ENCODE measurements around the gene TAOK1. TPM values are rescaled to one million over a fixed set of nuclear protein-coding genes. Genes with fewer than 3 reads are reported as not detected.

The TAOK1 gene
- total and polyA plus RNA-seq, 2 donors (not counting 1 experiment from before 2014, with no cell fraction given) = 9.8 to 80.7 TPM

DNA sequence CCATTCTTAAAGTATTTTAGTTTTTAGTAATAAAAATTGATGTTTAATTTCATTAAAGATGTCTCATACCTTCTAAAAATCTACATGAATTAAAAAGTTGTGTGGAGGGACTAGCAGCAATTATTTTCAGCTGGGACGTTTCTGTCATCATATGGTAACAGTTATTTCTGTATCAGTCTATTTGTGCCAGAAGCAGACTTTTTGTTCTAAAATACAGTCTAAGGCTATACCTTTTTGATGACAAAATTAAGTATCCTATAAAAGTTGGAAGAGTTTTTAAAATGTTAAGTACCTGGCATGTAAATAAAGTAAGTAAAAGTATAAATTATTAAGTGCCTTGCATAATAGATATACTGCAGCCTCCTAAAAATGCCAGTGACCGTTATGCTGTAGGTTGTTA lies 5.9 kb downstream of the TAOK1 start:
- no peak overlapping the region for H3K27ac ChIP-seq (ENCODE audit: low read length in 2 of 2)
- no peak overlapping the region for H2AFZ ChIP-seq (ENCODE audit: insufficient read depth, low read depth, low read length, poor library complexity, severe bottlenecking)
- Mint-ChIP-seq H3K9me3 (ENCODE audit: insufficient read depth) (no peaks in the 10 kb centered on the region), H3K27me3 (no peaks in the 10 kb centered on the region), H3K27ac (no peak overlapping the region), H3K4me3 (no peak overlapping the region), H3K4me1 (peaks cover 35% of the 10 kb centered on the region)
- no peak for TF ChIP-seq EZH2 (IDR thresholded peaks at IDR 0.05; ENCODE audit: borderline replicate concordance, insufficient read depth, low read depth, low read length, poor library complexity, severe bottlenecking)
- TF ChIP-seq, protein P1, sequence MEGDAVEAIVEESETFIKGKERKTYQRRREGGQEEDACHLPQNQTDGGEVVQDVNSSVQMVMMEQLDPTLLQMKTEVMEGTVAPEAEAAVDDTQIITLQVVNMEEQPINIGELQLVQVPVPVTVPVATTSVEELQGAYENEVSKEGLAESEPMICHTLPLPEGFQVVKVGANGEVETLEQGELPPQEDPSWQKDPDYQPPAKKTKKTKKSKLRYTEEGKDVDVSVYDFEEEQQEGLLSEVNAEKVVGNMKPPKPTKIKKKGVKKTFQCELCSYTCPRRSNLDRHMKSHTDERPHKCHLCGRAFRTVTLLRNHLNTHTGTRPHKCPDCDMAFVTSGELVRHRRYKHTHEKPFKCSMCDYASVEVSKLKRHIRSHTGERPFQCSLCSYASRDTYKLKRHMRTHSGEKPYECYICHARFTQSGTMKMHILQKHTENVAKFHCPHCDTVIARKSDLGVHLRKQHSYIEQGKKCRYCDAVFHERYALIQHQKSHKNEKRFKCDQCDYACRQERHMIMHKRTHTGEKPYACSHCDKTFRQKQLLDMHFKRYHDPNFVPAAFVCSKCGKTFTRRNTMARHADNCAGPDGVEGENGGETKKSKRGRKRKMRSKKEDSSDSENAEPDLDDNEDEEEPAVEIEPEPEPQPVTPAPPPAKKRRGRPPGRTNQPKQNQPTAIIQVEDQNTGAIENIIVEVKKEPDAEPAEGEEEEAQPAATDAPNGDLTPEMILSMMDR (IDR thresholded peaks at IDR 0.05) = no peak
- no peak overlapping the region for H3K9ac ChIP-seq (ENCODE audit: low read length)
- POLR2A ChIA-PET = interaction anchor here (0.6 kb wide), 1 partner anchor 12 kb away, joined by 3 read pairs; no protein-coding TSS in a partner anchor
- peaks cover 39% of the 10 kb centered on the region for H4K20me1 ChIP-seq (ENCODE audit: control insufficient read depth, insufficient read depth, low read length, poor library complexity, severe bottlenecking)
- H3K79me2 ChIP-seq (ENCODE audit: control insufficient read depth, insufficient read depth, low read length) = peaks cover 97% of the 10 kb centered on the region
- CTCF ChIA-PET = interaction anchor here (0.6 to 1.1 kb wide), 2 partner anchors 26 to 105 kb away, joined by 3 to 5 read pairs; no protein-coding TSS in a partner anchor
- DNase-seq (no peak), ATAC-seq (ENCODE audit: low read depth) (no peak)
- H3K27me3 ChIP-seq (replicated peaks in 1 of 4; ENCODE audit: control extremely low read depth in 1 of 4, control insufficient read depth in 3 of 4, insufficient read depth in 4 of 4, low read length in 3 of 4) = no peaks in the 10 kb centered on the region
- H3K4me1 ChIP-seq (ENCODE audit: control insufficient read depth in 2 of 2, insufficient read depth in 2 of 2, low read length in 2 of 2) = peaks cover 12 to 24% of the 10 kb centered on the region in 2 donors
- intact Hi-C loops (cut with micrococcal nuclease) = no loop called here
- peaks cover 3 to 11% of the 10 kb centered on the region in 2 experiments for H3K36me3 ChIP-seq (replicated peaks in 1 of 2; ENCODE audit: control extremely low read depth in 1 of 2, control insufficient read depth in 1 of 2, extremely low read depth in 1 of 2, insufficient read depth in 2 of 2, low read length in 1 of 2)
- no peak overlapping the region for H3K4me2 ChIP-seq (replicated peaks; ENCODE audit: low read depth, low read length, poor library complexity, severe bottlenecking)
- WGBS (ENCODE audit: insufficient coverage) = no CpG with 5 or more reads among the region's 2 CpGs
- no peaks in the 10 kb centered on the region for H3K9me3 ChIP-seq (ENCODE audit: control extremely low read depth in 1 of 3, control insufficient read depth in 2 of 3, insufficient read depth in 1 of 3, low read length in 2 of 3)
- no peak overlapping the region for H3K4me3 ChIP-seq (ENCODE audit: control extremely low read depth in 1 of 5, extremely low read depth in 1 of 5, insufficient read depth in 1 of 5, low read depth in 2 of 5, low read length in 4 of 5)

DNA sequence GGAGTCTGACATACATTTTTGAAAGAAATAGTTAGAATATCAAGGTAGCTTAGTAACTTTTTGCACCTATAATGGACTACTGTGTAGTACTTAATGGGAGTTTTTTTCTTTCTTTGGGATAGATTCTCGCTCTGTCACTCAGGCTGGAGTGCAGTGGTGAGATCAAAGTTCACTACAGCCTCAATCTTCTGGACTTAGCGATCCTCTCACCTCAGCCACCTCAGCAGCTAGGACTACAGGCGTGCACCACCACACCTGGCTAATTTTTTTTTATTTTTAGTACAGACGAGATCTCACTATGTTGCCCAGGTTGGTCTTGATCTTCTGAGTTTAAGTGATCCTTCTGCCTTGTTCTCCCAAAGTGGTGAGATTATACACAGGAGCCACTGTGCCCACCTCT lies 9.5 kb downstream of the TAOK1 start:
- Histone ChIP-seq H3K79me2 (ENCODE audit: control insufficient read depth, insufficient read depth, low read length) (peaks cover 97% of the 10 kb centered on the region), H3K27me3 (replicated peaks in 1 of 4; ENCODE audit: control extremely low read depth in 1 of 4, control insufficient read depth in 3 of 4, insufficient read depth in 4 of 4, low read length in 3 of 4) (no peaks in the 10 kb centered on the region), H3K9me3 (ENCODE audit: control extremely low read depth in 1 of 3, control insufficient read depth in 2 of 3, insufficient read depth in 1 of 3, low read length in 2 of 3) (no peaks in the 10 kb centered on the region), H3K27ac (ENCODE audit: low read length in 2 of 2) (no peak overlapping the region), H3K4me2 (replicated peaks; ENCODE audit: low read depth, low read length, poor library complexity, severe bottlenecking) (no peak overlapping the region), H3K9ac (ENCODE audit: low read length) (no peak overlapping the region), H3K36me3 (replicated peaks in 1 of 2; ENCODE audit: control extremely low read depth in 1 of 2, control insufficient read depth in 1 of 2, extremely low read depth in 1 of 2, insufficient read depth in 2 of 2, low read length in 1 of 2) (peaks cover 3 to 16% of the 10 kb centered on the region in 2 experiments), H3K4me3 (ENCODE audit: control extremely low read depth in 1 of 5, extremely low read depth in 1 of 5, insufficient read depth in 1 of 5, low read depth in 2 of 5, low read length in 4 of 5) (no peak overlapping the region), H3K4me1 (ENCODE audit: control insufficient read depth in 2 of 2, insufficient read depth in 2 of 2, low read length in 2 of 2) (peaks cover 0 to 3% of the 10 kb centered on the region in 2 donors), H4K20me1 (ENCODE audit: control insufficient read depth, insufficient read depth, low read length, poor library complexity, severe bottlenecking) (peaks cover 65% of the 10 kb centered on the region), H2AFZ (ENCODE audit: insufficient read depth, low read depth, low read length, poor library complexity, severe bottlenecking) (no peak overlapping the region)
- ATAC-seq (ENCODE audit: low read depth) (no peak), DNase-seq (no peak)
- no peak overlapping the region for H3K4me3 Mint-ChIP-seq
- intact Hi-C loops (cut with micrococcal nuclease) = no loop called here
- H3K9me3 Mint-ChIP-seq (ENCODE audit: insufficient read depth) = no peaks in the 10 kb centered on the region
- H3K27ac Mint-ChIP-seq = no peak overlapping the region
- TF ChIP-seq, protein P1 (IDR thresholded peaks at IDR 0.05) = no peak
- no peak for TF ChIP-seq EZH2 (IDR thresholded peaks at IDR 0.05; ENCODE audit: borderline replicate concordance, insufficient read depth, low read depth, low read length, poor library complexity, severe bottlenecking)
- WGBS (ENCODE audit: insufficient coverage) = 100% methylated on average over 1 of the region's 4 CpGs
- ChIA-PET CTCF (interaction anchor here (1.6 to 2.1 kb wide), 2 partner anchors 30 kb away, joined by 6 read pairs; no protein-coding TSS in a partner anchor), POLR2A (no interaction called here)
- no peaks in the 10 kb centered on the region for H3K27me3 Mint-ChIP-seq
- peaks cover 17% of the 10 kb centered on the region for H3K4me1 Mint-ChIP-seq

Measured in B cell (primary cell).